ENCODE data around the gene ILKAP. TPM values are rescaled to one million over a fixed set of nuclear protein-coding genes. Genes with fewer than 3 reads are reported as not detected.

The ILKAP gene
- total RNA-seq, 6 experiments from 2014 or later = 9.8 to 24.3 (median 16.8) TPM

DNA sequence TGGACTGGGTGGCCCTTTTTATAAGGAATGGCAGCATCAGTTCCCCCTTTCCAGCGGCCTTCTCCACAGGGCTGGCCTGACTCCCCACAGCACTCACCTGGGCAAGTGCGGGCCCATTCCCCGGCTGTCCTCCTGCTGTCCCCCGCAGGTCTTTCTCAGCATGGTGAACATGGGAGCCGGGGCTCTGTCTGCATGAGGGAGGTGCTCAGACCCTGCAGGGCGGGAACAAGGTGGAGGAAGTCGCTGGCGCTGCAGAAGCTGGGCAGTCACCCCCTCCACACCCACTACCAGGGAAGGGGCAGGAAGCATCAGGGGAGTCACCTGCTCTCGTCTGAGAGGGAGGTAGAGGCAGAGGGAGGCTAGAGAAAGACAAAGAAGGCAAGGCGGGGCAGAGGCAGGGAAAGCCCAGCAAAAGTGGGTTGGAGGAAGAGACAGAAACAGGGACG is 24.1 kb upstream of the ILKAP start:
- no peaks in the 10 kb centered on the region for H3K9me3 ChIP-seq
- H3K4me3 ChIP-seq = no peak overlapping the region
- DNase-seq (no peak), ATAC-seq (no peak)
- 94% methylated on average over 8 of the region's 11 CpGs for WGBS (ENCODE audit: insufficient coverage, low coverage, low lambda C conversion rate, missing lambda C conversion rate)
- no peaks in the 10 kb centered on the region for H3K27me3 ChIP-seq
- intact Hi-C loops (cut with DNase I) = no loop called here
- no peak overlapping the region for H3K27ac ChIP-seq
- H3K4me1 ChIP-seq = no peaks in the 10 kb centered on the region
- no peak for TF ChIP-seq POLR2A (IDR thresholded peaks at IDR 0.05)
- TF ChIP-seq CTCF (IDR thresholded peaks at IDR 0.05) = no peak
- H3K36me3 ChIP-seq = no peaks in the 10 kb centered on the region

DNA sequence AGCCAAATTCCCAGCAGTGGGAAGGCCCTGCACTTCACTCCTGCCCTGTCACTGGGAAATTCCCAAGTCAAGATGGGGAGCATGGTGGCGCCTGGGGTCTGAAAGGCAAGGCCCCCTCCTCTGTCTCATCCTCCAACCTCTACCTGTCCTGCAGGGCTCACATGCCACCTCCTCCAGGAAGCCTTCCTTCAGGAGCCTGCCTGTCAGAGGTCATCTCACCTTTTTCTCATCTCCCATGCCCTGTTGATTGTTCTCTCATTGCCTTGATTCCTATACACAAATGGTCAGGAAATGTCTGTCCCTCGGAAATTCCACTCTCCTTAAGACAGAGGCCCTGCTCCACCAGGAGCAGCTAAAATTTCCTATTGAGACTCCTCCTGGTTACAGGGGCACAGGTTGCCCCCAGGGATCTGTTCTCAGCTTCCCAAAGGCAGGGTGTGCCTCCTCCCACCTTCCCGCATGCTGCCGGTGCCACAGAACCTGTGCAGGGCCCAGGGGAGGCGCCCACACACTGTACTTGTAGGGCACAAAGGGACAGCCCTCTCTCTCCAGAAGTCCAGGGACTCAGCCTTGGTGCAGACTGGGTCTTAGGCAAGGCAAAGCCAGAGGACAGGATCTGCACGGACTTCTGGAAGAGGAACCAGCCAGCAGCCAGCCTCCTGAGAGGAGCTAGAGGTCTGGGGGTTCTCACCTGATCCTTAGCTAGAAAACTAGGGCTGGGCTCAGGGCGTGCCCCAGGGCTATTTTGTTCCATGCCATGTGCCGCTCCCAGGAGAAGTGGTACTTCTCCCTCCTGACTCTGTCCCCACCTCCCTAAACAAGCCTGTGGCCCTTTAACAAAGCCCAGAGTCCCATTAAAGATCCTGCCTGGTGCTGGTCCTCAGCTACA is 23.4 kb upstream of the ILKAP start:
- TF ChIP-seq CTCF (IDR thresholded peaks at IDR 0.05) = no peak
- TF ChIP-seq POLR2A (IDR thresholded peaks at IDR 0.05) = no peak
- 96% methylated on average over 3 of the region's 8 CpGs for WGBS (ENCODE audit: insufficient coverage, low coverage, low lambda C conversion rate, missing lambda C conversion rate)

DNA sequence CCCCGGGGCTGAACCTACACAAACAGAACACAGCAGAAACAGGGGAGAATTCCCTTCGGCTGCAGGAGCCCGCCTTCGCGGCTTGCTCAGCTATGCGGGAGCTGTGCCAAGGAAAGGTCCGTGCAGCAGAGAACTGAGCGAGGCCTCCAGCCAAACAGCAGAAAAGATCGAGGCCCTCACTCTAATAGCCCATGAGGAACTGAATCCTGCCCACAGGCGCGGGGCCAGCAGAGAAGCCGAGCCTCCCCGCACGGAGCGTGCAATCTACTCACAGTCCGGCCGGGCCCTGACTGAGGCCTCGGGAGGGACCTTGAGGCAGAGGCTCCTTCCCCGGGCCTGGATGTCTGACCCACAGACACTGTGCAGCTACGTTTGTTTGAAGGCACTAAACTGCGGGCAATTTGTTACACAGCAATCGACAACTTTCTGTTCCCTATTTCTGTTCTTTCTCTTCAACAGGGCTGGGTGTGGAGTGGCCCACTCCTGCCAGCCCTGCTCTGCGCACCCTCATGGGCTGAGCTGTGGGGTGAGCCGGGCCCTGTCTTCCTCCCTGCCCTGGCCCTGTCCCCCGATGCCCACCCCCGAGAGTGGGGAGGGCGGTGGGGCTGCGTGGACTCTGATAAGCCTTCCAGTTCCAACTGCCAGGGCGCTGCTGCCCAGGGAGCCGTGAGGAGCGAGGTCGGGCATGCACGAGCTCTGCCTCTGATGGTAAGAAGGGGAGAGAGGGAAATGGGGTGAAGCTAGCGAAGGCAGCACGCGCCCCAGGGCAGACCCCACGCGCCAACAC is 22.6 kb upstream of the ILKAP start:
- Histone ChIP-seq H3K27me3 (no peaks in the 10 kb centered on the region), H3K27ac (no peak overlapping the region), H3K36me3 (no peaks in the 10 kb centered on the region), H3K4me1 (no peaks in the 10 kb centered on the region), H3K9me3 (no peaks in the 10 kb centered on the region), H3K4me3 (no peak overlapping the region)
- TF ChIP-seq POLR2A (IDR thresholded peaks at IDR 0.05) (no peak), CTCF (IDR thresholded peaks at IDR 0.05) (no peak)
- DNase-seq (no peak), ATAC-seq (peak in 3 of 4 donors; percentile 27 to 65 (median 36))
- intact Hi-C loops (cut with DNase I) = no loop called here
- WGBS (ENCODE audit: insufficient coverage, low coverage, low lambda C conversion rate, missing lambda C conversion rate) = 89% methylated on average over 8 of the region's 38 CpGs

More for the DNA sequence above, 23.4 kb upstream of the ILKAP start:
- no peak for ATAC-seq
- Histone ChIP-seq H3K27me3 (no peaks in the 10 kb centered on the region), H3K4me1 (no peaks in the 10 kb centered on the region), H3K4me3 (no peak overlapping the region), H3K36me3 (no peaks in the 10 kb centered on the region), H3K27ac (no peak overlapping the region), H3K9me3 (no peaks in the 10 kb centered on the region)
- intact Hi-C loops (cut with DNase I) = no loop called here
- DNase-seq = no peak

GRCh38 chr2:238225121-238225520 is 21.6 kb upstream of the ILKAP start:
- TF ChIP-seq CTCF (IDR thresholded peaks at IDR 0.05) (no peak), POLR2A (IDR thresholded peaks at IDR 0.05) (no peak)
- DNase-seq = no peak
- intact Hi-C loops (cut with DNase I) = no loop called here
- H3K27me3 ChIP-seq = no peaks in the 10 kb centered on the region
- no peak overlapping the region for H3K27ac ChIP-seq
- 100% methylated on average over 1 of the region's 13 CpGs for WGBS (ENCODE audit: insufficient coverage, low coverage, low lambda C conversion rate, missing lambda C conversion rate)
- no peaks in the 10 kb centered on the region for H3K4me1 ChIP-seq
- H3K9me3 ChIP-seq = no peaks in the 10 kb centered on the region
- no peak overlapping the region for H3K4me3 ChIP-seq
- ATAC-seq = no peak
- no peaks in the 10 kb centered on the region for H3K36me3 ChIP-seq
